HG03469 (cell line): Measurements from ENCODE around the gene HMCES.
"Not testable (repeated sequence)": the region's sequence is repeated elsewhere in the genome, so short reads cannot be mapped to it uniquely, and the experiment has no call there.

Experiments used
- ATAC-seq: cut with Tn5 transposase; IDR thresholded peaks from one replicate; pipeline ENCODE4 v1.9.1; 2021; ENCODE audit warnings: mild to moderate bottlenecking, moderate library complexity, moderate number of reproducible peaks; ENCODE audit not compliant: unreplicated experiment

HMCES gene

DNA sequence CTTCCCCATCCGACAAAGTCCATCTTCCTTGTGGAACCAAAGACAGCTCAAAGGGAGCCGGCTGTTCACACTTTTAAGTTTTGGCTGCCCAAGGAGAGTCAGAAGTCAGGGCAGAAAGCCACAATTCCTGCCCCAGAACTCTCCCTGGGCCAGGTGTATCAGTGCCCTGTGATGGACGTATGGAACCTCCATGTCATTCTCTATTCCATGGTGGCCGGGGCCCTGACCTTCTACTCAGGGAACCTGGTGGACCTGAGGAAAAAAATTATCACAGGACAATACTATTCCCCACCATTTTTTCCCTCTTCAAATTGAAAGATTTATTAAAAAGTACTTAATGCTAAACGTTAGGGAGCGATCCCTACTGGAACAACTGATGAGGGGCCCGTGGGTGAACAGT is 66.6 kb downstream of the HMCES start:
- ATAC-seq: no peak

DNA sequence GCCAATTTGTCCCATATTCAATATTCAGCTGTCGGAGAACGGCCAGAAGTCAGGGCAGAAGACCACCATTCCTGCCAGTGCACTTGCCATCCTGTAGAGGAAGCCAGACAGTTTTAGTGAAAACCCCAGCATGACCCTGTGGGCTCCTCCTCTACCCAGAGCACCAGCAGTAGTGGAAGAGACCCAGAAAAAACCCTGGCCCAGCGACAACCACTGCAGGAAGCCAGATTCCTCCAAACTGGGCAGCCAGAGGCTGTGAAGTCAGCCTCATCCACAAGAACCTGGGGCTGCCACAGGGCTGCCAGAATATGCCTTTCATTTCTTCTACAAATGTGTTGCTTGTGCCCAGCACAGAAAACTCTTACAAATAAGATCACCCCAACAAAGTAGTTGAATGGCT is 67.3 kb downstream of the HMCES start:
- ATAC-seq: no peak

DNA sequence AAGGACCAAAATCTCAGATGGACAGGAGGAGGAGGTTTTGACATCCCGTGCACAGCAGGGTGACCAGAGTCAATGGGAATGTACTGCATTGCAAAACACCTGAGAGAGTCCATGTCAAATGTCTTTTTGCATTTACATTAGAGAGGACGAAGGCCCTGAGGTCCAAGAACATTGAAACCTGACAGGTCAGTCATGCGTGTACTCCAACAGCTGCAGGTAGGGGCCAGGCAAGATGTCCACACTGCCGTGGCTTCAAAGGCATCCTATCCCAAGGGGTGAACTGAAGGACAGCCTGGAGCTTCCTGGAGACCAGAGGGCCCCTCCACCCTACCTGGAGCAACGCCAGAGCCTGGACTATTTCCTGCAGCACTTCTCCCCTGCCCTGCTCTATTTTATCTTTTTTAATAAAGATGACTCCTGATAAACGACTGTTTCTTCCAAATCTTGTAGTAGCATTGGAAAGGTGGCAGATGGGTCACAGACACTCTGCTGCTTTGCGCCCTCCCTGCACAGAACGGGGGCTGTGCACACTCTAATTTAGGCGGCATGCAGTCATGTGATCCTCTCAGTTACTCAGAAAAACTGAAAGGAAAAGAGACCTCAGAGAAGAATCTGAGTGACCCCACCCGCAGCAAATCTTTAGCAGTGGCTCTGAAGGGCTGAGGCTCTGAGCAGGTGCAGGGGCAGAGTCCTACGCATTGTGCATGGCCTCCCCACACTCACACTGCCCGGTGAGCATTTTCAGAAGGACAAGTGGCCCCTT is 68.2 kb downstream of the HMCES start:
- ATAC-seq: no peak

- ATAC-seq: no peak
Observed at GRCh38 chr3:129347458-129347845, 68.8 kb downstream of the HMCES start.

DNA sequence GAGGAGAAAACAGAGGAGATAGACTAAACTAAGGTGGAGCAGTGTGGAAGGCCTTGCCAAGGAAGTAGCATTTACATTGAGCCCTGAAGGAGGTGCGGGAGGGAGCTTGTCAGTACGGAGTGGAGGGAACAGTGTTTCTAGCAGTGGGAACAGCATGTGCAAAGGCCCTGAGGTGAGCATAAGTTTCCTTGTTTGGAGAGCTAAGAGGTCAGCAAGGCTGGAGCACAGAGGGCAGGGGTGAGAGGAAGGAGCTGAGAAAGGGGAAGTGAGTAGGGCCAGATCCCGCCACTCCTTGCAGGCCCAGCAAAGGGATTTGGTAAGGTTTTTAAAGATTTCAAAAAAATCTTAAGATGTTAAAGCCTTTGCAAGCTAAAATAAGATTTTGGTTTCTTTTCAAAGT is 70.1 kb downstream of the HMCES start:
- ATAC-seq: no peak

DNA sequence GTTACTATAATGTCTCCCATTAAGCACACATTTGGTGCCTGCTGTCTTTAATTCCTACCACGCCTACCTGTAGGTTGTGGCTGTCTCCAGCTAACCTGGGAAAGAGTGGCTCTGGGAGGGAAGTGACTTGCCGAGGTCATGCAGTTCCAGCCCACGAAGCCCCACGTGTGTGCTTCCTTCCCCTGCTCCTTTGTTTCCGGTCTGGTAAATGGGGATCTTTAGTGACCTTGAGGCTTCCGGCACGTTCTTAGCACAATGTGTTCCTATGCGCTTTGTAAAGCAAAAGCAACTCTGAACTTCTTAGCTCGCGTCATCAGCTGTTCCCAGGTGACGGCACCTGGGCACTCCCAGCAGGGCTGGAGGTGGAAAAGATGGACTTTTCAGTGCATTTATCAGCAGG is 70.5 kb downstream of the HMCES start:
- not testable (repeated sequence) for ATAC-seq

DNA sequence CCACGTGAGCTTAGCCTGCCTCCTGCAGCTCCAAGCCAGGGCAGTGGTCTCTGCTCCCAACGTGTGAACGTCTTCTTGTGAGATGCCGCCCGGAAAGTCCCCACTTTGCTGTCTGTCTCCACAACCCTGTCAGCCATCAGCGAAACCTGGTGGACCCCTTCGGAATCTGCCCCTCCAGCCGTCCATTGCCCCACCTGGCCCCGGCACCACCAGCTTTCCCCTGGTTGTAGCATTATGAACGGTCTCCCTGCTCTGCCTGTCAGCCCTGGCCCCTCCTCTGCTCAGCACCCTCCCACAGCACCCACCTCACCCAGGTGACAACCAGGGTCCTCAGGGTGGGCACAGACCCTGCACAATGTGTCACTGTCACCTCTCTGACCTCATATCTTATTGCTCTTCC is 71.1 kb downstream of the HMCES start:
- no peak for ATAC-seq

DNA sequence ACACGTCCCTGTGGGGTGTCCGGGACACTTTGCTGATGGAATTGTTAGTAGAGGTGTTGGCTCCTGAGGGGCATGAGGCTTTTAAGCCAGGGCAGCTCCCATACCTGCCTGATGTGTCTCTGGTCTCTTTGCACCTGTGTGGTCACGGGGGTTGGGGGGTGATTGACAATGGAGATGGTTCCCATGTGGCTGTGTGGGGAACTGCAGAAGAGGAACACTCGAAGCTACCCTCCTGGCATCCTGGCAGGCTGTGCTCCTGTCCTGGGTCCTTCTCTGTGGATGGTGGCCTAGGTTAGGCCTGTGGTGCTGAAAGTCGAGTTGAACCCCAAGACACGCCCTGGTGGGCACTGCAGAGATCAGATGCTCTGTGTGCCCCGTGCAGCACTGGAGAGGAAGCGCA is 73.4 kb downstream of the HMCES start:
- ATAC-seq: no peak

GRCh38 chr3:129352650-129353588 is 74.2 kb downstream of the HMCES start:
- no peak for ATAC-seq

DNA sequence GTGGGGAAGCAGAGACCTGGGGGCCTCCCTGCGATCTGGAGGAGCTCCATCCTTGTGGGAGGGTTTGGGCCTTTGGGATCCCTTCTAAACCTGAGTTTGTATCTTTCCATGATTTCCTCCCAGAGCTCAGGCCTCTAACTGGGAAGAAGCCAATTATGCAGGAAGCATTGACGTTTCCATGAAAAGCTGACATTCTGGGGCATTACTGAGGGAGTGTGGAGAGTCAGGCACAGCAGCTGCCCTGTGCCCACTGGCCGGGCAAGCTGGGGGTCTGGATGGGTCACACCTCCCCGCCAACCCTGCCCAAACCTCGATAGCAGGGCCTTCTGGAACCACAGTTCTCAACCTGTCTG is 74.9 kb downstream of the HMCES start:
- no peak for ATAC-seq
